Dedifferentiated amniotic fluid mesenchymal stem cell (primary cell): ENCODE measurements around the gene STARD9.
A peak's percentile ranks its signal among the peaks of the same experiment; 100 is the strongest.
"Not testable (repeated sequence)": the region's sequence is repeated elsewhere in the genome, so short reads cannot be mapped to it uniquely, and the experiment has no call there.

Source experiments
- DNase-seq: peaks from one replicate; pipeline ENCODE4 v3.0.0-alpha.2; 2016; ENCODE audit errors: extremely low spot score

Gene STARD9

DNA sequence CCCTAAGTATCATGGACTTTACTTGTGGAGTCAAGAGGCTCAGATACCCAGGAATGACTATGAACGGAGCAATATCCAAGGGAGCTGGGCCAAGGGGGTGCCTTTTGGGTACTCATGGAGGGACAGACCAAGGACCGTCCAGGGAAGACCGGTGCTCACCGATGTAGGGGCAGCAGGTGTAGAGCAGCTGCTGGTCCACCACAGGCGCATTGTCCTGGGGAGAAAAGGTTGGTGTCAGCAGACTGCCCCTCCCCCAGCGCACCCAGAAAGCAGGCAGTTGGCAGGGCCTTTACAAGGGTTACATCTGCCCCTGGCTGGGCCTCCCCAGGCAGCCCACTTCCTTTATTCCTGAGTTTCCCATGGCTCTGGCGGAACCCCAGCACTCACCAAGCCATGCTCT is 154.0 kb downstream of the STARD9 start:
- no peak for DNase-seq

DNA sequence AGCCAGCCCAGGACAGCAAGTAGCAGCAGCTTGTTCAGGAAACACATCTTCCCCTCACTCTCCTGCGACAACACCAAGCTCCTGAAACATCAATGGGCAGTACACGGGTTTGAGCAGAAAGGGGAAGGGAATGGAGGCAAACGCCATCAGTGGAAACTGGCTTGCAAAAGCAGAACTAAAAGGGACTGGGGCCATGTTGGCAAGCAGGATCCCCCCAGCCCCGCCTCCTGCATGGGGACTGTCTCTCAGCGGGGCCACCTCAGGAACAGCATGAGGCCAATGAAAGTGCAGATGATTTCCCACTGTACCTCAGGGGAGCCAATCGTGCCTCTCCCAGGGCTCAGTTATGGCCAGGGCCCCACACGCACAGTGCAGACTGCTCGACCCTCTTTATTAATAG is 154.7 kb downstream of the STARD9 start:
- DNase-seq: no peak

DNA sequence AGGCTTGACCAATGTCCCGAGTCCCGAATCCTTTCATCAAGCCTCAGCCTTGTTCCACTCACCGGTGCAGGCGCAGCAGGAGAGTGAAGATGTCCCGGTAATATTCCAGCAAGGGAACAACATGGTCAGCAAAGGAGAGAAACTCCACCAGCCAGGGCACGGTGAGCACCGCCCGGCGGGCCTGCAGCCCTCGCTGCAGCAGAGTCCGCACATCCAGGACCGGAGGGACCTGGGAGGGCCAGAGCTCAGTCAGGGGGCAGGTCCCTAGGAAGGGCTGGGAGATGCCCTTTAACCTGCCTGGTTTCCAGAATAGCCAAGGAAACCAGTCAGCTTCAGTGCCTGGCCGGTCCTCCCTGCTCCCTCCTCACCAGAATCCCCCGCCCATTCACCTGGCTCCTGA is 155.1 kb downstream of the STARD9 start:
- no peak for DNase-seq

DNA sequence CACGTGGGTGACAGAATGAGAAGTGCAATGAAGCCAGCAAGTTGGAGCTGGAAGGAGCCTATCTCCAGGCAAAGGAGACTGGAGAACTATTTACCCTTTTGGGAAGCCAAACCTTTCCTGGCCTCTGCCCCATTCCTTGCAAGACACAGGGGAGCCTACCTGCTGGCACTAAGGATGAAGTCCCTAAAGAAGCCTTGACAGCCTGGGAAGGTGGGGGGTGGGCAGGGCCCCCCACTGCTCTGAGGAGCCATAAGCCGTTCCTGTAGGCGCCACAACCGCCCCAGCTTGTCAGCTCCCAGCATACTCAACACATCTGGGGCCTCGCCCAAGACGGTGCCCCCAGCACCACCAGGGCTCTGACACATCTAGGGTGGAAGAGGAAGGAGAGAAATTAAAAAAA is 156.1 kb downstream of the STARD9 start:
- no peak for DNase-seq

DNA sequence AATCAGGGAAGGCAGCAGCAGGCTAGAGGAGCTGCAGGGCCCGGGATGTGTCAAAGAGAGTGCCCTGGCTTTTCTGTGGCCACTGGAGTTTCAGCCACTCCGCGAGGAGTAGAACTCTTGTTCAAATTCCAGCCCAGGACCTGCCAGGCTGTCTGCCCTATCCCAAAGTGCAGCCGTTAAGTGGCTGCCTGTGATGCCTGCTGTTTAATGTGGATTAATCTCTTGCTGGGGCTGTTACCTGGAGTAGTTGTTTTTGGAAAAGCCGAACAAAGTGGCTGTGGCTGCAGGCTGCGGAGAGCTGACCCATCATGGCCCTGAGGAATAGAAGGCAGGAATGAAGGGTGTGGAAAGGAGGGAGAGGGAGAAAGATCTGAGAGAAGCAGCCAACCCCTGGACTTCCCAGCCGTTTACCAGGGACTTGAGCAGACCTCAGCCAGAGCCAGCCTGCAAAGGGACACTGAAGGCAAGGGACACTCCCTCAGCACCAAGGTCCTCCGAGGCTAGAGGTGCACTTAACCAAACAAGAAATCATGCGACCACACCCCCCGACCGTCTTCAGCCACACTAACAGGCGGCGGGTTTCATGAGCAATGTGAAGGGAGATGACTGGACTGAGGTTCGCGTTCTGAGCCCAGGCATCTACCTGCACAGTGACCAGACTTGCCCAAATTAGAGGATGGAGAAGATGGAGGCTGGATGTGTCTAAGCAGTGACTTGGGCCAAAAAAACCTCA is 156.9 kb downstream of the STARD9 start:
- no peak for DNase-seq

DNA sequence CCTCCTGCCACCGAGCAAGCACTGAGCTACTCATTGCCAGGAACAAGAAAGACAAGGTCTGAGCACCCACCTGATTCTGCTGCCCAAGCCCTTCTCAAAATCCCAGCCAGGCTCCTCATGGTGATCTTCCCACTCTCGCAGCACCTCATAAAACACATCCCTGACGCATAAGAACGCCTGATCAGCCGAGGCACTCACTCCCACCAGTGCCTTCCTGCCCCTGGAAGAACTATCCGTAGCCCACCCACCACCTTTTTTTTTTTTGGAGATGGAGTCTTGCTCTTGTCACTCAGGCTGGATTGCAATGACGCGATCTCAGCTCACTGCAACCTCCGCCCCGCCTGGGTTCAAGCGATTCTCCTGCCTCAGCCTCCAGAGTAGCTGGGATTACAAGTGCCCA is 157.6 kb downstream of the STARD9 start:
- DNase-seq: no peak

DNA sequence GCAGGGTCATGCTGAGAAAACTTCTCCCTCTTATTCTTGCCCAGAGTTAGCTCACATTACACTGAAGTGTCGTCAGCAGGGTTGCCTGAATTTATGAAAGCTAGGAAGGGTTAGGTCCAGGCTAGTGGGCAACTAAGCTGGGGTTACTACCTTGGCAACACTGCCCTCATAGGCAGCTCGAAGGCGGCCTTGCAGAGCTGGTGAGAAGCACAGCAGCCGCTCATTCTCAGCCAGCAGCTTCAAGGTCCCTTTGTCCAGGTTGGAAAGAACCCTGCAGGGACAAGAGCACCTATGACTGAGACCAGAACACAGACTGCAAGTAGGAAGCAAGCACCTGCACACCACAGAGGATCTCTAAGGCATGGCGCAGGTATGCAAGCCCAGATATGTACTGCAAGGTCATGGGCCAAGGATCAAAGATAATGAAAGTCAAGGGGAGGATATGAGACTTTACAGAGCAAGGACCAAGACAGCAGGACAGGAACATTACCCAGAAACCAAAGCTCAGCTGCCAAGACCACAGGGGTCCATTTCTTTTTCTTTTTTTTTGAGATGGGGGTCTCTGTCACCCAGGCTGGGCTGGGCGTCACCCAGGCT is 158.8 kb downstream of the STARD9 start:
- DNase-seq: no peak

DNA sequence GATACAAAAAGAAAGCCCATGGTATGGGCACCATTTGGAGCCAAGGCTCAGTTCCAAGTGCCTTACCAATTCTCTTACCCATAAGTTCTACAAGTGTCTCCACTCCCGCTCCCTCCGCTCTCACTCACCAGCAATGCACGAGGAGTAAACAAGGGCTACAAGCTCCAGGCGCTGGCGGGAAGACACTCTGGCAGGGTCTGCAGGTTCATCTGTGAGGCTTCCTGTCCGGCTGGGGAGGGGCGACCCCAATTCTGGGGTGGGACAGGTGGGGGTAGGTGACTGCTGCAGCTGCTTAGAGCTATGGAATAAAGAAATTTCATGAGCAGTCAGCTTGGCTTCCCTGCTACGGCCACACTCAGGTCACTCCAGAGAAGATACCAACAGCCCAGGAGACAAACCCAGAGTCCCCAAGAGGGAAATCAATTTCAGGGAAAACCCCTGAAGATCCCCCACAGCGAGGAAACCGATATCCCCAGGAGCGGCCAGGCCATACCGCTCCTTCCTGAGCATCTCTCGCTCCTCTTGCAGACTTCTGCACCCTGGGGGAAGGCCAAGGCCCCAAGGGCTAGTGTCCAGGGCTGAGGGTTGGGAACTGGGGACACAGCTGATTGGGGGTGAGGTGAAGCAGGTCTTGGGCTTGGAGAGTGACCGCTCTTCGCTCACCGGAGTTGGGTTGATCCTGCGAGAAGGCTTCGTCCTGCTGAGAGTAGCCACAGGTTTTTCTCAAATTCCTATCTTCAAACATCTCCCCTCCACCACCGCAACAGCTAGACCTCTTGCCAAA is 160.2 kb downstream of the STARD9 start:
- DNase-seq: no peak

DNA sequence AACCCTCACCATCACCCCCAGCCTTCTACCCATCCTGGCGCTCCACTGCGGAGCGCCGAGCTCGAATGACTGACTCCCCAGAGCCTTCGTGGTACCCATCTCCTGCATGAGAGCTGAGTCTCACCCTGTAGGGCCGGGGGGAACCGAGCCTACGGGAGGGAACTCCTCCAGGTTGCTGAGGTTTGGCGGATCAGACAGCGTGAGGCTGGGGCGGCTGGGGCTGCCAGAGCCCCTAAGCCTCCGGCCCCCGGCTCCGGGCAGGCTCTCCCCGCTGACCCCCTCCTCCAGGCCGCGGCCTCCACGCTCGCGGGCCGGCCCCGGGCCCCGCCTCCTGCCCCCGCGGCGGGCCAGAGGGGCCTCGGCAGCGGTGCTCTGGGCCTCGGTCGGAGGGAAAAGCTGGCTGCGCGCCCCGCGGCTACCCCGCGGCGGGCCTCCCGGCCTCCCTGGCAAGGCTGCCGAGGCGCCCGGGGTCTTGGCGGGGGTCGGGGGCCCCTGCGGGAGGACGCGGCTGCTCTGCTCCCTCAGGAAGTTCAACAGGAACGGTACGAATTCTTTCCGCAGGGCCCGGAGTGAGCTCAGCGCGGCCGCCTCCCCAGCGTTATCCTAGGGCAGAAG is 160.9 kb downstream of the STARD9 start:
- DNase-seq: no peak

DNA sequence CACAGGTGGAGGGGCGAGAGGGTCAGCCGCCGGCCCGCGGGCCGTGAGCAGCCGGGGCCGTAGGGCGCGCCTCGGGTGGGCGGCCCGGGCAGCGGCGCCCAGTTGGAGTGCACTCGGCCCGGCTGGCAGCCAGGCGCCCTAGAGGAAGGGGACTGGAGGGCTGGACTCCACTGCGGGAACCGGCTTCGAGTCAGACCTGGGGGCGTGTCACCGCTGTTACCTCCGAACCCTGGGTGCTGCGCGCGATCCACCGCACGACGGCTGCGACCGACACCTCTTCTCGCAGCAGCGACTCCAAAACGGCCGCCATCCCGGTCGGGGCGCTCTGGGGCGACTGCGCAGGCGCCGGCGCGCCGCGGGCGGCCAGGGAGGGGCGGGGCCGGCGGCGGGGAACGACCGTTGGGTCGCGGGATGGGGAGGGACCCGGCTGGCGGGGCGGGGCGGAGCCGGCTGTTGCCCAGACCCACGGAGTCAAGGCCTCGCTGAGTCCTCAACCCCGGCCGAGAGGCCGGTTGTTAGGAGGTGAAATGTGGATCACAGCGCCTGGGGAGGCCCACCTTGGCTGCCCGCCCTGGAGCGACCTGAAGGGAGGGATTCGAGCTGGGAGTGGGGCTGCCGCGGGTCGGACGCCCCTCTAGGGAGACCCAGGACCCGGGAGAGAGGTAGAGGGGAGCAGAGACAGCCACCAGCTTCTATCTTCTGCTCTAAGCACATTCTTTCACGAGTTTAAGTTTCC is 161.6 kb downstream of the STARD9 start, which contains the start of gene CDAN1:
Gene CDAN1 (minus strand): TSS at position 336 of the 736 bp plus-strand sequence. CDS start 26 bp downstream, at position 310.
- peak; percentile 79 for DNase-seq

DNA sequence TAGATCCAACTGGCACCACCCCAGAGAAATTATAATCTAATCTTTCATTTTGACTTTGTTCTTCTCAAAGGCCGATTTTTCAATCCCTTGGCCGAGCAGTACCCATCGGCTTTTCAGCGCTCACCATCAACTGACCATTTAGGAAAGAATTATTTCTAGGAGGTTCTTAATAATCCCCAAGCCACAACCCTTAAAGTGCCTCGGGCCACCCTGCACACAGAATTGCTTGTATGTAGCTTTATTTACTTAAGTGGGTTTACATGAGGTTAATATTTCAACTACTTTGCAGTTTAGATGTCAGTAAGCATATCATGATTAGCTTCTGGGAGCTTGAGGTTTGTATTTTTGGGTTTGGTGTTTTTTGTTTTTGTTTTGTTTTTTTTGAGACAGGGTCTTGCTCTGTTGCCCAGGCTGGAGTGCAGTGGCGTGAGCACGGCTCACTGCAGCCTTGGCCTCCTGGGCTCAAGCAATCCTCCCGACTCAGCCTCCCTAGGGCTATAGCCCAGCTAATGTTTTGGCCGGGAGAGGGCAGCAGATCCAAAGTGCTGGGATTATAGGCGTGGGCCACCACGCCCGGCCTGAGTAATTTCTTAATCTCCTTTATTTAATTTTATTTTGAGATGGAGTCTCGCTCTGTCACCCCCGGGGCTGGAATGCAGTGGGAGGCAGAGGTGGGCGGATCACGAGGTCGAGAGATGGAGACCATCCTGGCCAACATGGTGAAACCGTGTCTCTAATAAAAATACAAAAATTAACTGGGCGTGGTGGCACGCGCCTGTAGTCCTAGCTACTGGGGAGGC is 162.3 kb downstream of the STARD9 start:
- no peak for DNase-seq

DNA sequence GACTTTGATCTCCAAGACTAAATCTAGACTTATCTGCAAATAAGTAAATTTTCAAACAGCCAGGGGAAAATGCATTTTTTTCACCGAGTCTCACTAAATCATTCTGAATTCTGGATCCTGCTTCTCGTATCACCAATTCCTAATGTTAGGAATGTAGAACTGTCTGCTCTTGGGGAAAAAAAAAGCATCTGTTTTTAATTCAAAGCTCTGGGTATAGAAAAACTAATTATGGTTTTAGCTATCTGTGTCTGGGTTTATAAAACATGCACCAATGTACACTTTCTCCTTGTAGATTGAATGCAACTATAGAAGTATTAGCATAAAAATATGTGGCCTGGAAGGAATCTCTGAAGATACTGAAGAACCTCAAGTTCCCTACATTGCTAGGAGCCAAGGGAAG is 166.3 kb downstream of the STARD9 start:
- DNase-seq: peak; percentile 55

DNA sequence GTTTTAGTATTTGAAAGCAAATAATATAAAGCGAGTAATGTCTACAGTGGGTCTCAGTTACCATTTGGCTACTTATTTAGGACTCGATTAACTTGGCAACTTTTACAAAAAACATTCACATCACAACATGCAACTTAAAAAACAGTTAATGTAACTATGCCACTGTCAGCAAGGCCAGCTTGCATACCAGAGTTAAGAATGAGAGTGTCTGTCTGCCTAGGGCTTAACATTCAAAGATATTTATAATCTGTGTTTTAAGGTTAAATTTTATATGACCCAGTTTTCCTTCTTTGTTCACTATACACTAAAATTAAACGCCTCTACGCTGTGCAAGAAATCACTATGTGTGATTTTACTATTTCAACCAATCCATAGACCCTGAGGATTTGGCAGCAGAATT is 166.7 kb downstream of the STARD9 start:
- DNase-seq: no peak

DNA sequence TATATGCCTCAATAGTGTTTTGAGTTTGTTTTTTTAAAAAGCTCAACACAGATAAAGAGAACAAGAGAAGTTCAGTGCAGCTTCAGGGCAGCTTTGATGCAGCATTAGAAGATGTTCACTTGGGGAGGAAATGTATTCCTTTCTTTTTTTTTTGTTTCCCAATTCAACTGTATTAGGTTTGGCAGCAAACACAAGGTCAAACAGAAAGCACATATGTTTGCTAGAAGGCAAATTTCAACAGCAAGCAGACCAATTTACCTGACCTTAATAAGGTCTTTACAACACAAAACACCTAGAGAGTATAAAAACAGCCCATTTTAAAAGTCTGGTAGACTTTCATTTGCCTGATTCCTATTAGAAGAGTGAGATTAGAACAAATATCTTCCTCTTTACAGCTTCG is 168.8 kb downstream of the STARD9 start:
- DNase-seq: no peak

DNA sequence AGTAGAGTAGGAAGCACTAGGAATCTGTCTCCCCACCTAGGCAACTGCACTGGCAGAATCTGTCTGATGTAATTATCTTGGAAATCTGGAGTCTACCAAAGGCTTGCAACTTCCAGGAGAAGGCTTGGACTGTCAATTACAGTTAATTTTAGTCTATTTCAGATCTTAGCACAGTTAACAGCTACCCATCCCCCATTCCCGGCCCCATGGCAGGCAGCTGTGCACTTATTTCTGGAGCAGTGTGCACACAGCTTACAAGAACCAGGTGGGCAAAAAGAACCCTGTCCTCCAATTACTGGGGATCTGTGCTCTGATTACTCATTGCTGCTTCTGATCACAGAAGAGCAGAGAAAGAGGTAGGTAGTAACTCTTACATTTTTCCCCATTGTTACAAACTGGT is 173.9 kb downstream of the STARD9 start:
- no peak for DNase-seq

DNA sequence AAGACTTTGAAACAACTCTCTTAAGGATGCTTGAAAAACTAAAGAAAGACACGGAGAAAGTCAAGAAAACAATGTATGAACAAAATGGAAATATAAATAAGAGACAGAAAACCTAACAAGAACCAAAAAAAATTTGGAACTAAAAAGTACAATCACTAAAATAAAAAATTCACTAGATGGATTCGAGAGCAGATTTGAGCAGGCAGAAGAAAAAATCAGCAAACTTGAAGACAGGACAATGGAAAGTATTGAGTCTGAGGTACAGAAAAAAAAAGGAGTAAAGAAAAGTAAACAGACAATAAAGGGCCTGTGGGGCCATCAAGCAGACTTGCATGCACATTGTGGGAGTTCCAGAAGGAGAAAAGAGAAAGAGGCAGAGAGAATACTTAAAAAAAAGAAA is 174.9 kb downstream of the STARD9 start:
- DNase-seq: no peak

DNA sequence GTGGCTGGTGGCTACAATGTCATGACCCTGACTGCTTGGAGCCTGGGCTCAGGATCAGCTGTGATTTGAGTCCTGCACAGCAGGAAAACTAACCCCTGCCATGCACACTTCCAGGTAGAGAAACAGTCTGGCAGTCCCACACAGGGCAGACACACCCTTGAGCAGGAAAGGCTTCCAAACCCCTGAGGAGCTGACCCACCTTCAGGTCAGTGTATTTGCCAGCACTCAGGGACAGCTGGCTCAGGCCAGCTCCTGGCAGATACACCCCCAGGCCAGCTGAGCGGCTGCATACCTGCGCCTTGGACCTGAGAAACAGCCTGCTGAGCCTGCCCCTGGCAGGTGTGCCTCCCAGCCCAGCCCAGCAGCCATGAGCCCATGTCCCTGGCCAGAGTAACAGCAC is 183.7 kb downstream of the STARD9 start:
- DNase-seq: no peak

DNA sequence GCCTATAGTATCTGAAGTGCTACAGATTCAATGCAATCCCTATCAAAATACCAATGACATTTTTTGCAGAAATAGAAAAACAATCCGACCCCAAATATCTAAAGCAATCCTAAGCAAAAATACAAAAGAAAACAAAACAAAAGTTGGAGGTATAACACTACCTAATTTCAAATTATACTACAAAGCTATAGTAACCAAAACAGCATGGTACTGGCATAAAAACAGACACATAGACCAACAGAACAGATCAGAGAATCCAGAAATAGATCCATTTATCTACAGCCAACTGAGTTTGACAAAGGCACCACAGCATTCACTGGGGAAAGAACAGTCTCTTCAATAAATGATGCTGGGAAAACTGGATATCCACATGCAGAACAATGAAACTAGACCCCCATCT is 185.4 kb downstream of the STARD9 start:
- no peak for DNase-seq

DNA sequence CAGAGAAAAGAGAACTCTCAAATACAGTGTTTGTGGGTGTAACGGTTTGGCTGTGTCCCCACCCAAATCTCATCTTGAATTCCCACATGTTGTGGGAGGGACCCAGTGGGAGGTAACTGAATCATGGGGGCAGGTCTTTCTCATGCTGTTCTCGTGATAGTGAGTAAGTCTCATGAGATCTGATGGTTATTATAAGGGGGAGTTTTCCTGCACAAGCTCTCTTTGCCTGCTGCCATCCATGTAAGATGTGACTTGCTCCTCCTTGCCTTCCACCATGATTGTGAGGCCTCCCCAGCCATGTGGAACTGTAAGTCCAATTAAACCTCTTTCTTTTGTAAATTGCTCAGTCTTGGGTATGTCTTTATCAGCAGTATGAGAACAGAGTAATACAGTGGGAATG is 186.4 kb downstream of the STARD9 start:
- not testable (repeated sequence) for DNase-seq

DNA sequence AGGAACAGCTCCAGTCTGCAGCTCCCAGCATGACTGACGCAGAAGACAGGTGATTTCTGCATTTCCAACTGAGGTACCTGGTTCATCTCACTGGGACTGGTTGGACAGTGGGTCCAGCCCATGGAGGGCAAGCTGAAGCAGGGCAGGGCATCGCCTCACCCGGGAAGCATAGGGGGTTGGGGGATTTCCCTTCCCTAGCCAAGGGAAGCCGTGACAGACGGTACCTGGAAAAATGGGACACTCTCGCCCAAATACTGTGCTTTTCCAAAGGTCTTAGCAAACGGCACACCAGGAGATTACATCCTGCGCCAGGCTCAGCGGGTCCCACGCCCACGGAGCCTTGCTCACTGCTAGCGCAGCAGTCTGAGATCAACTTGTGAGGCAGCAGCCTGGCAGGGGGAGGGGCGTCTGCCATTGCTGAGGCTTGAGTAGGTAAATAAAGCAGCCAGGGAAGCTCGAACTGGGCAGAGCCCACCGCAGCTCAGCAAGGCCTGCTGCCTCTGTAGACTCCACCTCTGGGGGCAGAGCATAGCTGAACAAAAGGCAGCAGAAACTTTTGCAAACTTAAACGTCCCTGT is 188.8 kb downstream of the STARD9 start:
- DNase-seq: not testable (repeated sequence)

DNA sequence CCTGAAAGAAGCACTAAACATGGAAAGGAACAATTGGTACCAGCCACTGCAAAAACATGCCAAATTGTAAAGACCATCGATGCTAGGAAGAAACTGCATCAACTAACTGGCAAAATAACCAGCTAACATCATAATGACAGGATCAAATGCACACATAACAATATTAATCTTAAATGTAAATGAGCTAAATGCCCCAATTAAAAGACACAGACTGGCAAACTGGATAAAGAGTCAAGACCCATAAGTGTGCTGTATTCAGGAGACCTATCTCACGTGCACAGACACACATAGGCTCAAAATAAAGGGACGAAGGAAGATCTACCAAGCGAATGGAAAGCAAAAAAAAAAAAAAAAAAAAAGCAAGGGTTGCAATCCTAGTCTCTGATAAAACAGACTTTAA is 190.7 kb downstream of the STARD9 start:
- not testable (repeated sequence) for DNase-seq
